ENCODE measurements around the gene TLE1.

Gene TLE1

GRCh38 chr9:81565609-81566008, 123.7 kb downstream of the TLE1 start:
- DNase-seq, result no peak

GRCh38 chr9:81565144-81565543, 124.2 kb downstream of the TLE1 start:
- DNase-seq, result no peak

- no peak for DNase-seq
Observed at GRCh38 chr9:81564632-81565031, 124.7 kb downstream of the TLE1 start.

GRCh38 chr9:81563739-81564138, 125.6 kb downstream of the TLE1 start:
- DNase-seq, result no peak

DNA sequence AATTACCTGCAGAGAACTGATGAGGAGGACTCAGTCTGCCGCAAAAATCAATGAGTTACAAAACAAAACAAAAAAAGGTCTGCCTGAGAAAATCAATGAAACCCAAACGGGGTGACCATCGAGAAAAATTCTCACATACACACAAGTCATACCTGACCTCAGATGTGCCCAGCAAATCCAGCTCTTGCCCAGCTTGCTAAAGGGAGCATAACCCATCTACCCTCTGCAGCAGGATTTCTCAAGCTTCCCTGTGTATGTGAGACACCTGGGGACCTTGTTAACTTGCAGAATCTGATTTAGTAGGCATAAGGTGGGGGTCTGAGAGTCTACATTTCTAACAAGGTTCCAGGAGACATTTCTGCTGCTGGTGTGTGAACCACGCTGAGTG, 126.3 kb downstream of the TLE1 start:
- DNase-seq, result no peak

GRCh38 chr9:81562231-81563019, 126.9 kb downstream of the TLE1 start:
- DNase-seq, result no peak

DNA sequence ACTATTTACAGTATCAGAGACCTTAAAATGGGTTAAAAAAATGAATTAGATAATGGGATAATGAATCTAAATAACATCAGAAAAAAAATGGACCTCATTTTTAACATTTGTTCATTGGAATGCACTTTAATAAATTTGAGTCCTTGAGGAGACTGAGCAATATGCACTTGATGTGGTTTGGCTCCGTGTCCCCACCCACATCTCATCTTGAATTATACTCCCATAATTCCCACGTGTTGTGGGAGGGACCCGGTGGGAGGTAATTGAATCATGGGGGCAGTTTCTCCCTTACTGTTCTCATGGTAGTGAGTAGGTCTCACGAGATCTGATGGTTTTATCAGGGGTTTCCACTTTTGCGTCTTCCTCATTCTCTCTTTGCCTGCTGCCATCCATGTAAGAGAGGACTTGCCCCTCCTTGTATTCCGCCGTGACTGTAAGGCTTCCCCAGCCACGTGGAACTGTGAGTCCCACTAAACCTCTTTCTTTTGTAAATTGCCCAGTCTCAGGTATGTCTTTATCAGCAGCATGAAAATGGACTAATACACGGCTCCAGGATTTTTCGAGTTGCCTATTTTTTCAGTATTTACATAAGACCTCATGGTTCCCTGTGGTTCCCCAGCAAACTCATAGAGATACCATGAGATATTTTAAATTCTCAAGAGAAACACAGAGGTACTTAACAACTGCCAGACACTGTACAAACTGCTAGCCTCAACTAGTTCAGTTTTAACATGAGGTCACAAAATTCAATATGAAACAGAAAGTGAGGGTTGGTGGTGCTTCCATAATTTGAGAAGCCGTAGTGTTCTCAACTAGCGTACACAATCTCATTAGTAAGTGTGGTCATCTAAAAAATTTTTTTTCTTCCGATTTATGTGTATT, 128.3 kb downstream of the TLE1 start:
- DNase-seq, result no peak

DNA sequence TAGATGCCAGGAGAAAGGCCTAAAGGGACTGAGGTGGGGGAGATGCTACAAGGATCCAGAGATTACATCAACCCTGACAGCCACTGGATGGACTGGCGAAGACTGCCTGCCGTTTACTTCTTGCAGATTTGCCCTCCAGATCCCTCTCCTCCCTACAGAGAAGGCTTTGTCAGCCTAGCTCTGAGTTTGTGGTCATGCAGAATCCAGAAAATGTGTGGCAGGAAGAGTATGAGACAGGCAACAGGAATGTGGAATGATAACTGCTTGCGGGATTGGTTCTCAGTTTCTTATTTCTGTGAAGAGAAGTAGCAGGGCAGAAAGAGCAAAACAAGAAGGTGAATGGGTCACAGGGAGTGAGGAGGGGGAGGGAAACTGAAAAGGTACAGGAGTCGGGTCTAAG, 129.6 kb downstream of the TLE1 start:
- no peak for DNase-seq

DNA sequence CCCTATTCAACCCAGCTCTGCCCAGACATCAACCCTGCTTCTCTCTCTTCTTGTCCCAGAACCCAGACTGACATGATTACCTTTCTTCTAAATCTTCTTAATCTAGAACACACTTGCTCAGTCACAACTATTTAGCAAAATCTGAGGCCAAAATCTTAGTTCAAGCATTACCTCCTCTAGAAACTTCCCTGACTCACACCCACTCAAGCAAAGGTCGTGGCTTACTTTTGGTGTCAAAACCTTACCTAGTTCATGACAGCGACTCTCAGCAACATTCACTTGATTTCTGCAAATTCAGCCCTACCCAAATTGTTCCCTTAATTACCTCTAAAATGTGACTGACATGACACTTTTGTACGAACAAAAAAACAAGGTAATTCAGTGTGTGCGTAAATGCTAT, 130.2 kb downstream of the TLE1 start:
- DNase-seq, result no peak

DNA sequence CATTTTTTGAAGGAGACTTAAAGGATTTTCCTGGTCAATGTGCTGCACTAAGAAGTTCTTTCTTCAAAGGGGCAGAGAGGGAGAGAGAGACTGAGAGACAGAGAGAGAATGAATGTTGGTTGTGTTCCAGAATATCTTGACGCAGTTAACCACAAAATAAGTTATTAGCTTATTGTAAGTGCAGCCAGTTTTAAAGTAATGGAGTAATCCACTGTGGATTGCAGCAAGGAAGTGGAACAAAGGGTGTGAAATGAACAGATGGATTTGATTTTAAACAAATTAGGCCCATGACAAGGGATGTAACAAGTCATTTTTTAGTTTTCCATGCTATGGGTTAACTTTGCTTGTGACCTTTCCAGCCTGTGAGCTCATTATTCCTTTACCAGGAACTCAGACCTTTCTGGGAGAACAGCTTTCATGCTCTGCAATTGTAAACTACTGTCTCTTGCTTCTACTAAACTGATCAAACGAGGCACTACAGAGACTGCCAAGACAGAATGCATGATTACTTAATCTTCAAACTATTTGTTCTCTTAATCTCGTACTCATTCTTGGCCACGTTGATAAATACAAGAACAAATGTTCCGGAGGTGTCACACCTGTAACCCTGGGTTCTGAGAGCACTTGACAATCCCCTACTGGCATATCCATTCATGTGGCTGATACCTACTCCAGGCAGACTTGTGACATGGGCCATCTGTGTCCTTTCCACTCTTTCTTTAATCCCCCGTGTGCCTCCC, 131.1 kb downstream of the TLE1 start:
- no peak for DNase-seq

DNA sequence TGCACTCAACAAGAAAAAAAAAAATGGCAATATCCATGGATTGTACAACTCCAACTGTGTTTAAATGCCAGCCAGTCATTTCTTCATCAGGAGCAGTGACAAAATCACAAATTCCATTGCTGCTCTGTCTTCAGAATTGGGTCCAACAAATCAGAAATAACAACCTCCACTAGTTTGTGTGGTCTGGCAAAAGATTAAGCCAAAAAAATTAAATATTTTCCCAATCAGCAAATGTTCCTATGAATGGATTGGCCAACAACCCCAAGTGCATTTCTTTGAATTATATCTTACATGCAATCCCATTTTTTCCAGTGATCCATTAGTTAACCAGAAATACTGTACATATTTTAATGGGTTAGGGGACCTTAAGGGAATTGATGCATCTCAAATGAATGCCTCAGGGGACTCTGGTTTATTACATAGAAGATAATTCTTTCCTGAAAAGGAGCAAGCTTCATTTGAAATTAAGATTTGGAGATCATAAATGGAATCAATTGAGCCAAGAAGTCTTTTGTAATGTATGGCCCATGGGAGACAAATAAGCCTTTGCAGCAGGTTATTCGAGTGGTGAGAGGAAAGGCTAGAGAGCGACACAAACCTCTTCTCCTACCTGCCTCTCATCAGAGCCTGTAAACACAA, 131.8 kb downstream of the TLE1 start:
- no peak for DNase-seq

DNA sequence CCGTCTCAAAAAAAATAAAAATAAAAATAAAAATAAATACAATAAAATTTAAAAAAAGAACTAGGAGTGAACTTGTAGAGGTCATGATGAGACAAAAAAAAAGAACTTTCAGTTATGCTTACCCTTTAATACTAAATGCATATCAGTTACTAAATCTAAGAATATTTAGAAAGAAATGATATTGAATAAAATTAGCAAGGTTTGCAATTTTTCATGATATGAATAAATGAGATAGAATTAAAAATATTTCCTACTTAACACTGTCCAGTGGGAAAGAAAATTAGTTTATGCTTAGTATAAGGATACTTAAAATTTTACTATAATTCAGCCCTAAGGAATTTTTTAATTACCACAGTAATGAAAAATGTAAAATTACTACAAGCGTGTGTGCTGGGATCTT, 132.4 kb downstream of the TLE1 start:
- DNase-seq, result no peak

GRCh38 chr9:81552581-81552991, 136.8 kb downstream of the TLE1 start:
- no peak for DNase-seq

DNA sequence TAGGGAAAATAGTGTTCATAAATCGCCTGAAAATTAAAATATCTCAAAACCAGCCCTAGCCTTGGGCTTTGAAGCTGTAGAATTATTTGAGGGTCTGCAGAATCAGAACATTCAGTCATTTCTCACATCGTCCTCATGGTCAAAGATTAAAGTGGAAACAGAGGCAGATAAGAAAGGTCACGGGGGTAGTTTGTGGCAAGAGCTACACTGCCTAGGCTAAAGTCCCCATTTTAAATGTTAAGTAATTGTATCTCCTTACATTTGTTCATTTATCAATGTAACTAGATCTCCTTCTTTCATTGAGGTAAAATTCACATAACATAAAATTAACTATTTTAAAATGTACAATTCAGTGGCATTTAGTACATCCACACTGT, 139.2 kb downstream of the TLE1 start:
- DNase-seq, result no peak

- no peak for DNase-seq
Observed at GRCh38 chr9:81549500-81550206, 139.7 kb downstream of the TLE1 start.

DNA sequence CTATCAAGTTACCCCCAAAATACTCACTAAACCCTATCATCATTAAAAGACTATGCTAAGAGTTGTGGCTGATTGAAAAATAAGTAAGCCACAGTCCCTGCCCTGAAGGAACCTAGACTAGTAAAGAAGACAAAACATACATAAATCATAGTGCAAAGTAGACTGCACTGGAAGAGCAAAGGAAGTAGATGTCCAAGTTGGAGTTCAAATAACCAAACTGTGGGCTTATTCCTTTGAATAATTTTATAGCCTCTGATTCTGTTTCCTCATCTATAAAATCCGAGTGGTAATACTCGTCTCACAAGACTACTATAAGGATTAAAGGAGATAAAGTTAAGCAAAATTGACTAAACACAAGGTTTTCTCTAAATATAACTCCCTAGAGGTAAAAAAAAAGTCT, 140.4 kb downstream of the TLE1 start:
- no peak for DNase-seq

DNA sequence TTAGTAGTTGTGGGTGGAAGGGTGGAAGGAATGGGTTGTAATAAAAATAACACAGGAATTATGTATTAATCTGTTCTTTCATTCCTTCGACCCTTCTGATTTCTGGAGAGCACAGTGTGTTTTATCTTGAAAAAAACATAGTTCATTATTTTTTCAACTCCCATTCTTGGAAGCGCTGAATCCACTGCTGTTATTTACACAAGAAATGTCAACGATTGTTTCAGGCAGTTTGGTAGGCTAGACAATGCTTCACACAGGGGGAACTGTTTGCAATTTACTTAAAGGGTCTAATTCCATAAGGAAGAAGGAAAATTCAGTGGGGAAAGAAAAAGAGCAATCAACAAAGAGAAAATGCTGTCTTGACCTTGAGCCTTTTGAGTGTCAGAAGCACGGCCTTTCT, 142.9 kb downstream of the TLE1 start:
- DNase-seq, result no peak

DNA sequence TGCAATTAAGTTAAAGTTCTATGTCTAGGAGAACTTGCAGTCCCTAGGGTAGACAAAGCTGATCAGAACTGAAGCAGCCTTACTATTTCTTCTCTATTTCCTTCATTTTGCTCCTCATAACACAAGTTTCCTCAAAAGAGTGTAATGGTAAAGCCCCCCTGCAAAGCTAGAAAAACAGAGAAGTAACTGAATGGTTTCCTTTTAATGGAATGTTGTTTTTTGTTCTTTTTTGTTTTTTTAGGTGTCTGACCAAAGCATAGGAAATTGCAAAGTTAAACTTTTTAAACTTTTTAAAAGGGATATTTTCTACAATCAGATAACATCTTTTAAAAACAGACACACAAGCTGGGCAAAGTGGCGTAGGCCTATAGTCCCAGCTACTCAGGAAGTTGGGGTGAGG, 145.7 kb downstream of the TLE1 start:
- DNase-seq, result no peak

DNA sequence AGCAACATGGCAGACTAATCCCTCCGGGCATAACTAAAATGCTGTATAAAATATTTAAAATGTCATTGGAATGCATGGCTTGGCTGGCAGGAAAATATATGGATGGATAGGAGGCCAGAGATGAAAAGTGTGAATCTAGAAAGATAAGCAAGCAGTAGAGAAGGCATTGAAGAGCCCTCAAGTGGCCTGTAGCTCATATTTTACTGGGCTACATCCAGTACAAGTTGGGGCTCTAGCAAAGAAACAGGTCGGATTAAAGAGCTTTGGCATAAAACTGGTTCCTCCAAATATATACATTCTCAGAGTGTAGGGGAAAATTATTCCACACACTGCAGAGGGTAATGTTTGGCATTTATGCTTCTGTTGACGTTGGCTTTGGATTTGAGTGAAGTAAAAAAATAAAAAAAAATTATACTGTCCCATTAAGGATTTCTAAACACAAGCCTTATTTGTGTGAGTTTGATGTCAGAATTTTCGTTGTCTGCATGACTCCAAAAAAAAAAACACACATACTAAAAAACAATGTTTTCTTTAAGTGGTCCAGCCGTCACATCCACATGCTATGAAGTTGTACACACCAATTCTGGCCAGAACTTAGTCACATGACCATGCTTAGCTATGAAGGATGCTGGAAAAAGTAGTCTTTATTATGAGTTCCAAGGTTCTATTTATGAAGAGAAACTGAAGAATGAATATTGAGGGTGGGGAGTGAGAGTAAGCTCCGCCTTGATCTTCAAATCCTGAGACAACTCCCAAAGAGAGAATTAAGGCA, 147.0 kb downstream of the TLE1 start:
- DNase-seq, result no peak

DNA sequence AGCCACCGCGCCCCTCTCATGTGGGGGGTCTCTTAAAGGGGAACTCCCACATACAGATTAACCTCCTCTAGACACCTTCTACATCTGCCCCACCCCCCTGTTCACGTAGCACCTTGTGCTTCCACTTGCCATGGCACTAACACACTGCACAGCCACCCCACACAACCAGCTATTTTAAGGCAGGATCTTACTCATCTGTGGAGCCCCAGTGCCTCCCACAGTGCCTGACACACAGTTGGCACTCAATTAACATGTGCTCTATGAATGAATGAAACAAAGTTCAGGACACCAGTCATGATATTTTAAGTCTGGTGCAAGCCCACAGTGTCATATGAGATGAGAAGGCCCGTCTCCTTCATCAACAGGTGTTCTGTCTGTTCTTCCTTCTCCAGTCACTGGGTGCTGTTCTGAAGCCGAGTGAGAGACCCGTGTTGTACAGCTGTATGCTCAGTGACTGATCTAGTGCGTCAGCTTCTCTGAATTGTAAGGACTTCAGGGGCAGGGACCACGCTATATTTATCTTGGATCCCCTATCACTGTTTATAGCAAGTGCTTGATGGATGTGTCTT, 149.1 kb downstream of the TLE1 start:
- no peak for DNase-seq

- no peak for DNase-seq
Observed at GRCh38 chr9:81539317-81539716, 150.0 kb downstream of the TLE1 start.

Data from activated CD4-positive, alpha-beta T cell treated with anti-CD3 and anti-CD28 coated beads for 48 hours (primary cell).